HG02885 (cell line): ENCODE results near the gene CEP57L1.
"Not testable (repeated sequence)": the region's sequence is repeated elsewhere in the genome, so short reads cannot be mapped to it uniquely, and the experiment has no call there.

Source experiments
- ATAC-seq: cut with Tn5 transposase; IDR thresholded peaks from one replicate; pipeline ENCODE4 v1.9.1; 2021; ENCODE audit warnings: mild to moderate bottlenecking; ENCODE audit not compliant: unreplicated experiment, poor library complexity

The CEP57L1 gene

DNA sequence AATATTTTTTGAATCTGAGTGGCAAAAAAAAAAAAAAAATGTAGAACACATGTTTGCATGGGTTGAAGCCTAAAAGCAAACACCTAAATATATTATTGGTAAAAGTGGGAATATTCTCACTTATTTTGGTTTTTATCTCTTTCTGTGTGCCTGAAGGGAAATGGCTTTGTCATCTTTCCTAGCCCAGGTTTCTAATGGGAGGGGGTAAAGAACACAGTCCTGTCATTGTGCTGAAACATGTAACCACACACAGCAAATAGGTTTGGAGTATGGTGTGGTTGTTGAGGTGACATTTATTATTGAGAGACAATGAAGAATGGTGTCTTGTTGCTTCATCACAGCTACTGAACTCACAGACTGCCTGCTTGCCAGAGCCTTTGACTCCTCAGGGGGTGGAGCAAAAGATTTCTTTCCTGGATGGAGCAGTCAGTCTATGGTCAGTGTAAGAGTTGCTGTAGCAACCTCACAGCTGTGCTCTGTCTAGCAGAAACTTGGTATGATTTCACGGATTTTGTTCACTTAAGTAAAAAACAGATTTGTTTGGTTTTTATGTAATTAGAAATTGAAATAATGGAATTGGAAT lies 70.2 kb downstream of the CEP57L1 start:
- ATAC-seq, result no peak

DNA sequence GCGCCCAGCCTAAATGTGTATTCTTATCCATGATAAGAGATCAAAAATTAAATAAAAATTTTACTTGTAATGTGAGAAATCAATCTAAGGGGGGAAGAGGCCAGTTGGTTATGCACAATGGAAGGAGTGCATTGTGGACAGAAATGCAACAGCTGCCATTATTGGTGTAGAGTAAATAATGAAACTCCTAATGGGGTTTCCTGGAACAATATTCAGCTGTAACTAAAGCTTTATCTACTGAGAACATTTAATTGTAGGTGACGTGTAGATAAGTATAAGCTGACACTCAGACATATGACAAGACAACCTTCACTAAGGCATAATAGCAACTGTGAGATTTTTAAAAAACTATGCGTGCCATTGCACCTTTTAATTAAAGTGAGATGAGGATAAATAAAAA lies 71.4 kb downstream of the CEP57L1 start:
- no peak for ATAC-seq

DNA sequence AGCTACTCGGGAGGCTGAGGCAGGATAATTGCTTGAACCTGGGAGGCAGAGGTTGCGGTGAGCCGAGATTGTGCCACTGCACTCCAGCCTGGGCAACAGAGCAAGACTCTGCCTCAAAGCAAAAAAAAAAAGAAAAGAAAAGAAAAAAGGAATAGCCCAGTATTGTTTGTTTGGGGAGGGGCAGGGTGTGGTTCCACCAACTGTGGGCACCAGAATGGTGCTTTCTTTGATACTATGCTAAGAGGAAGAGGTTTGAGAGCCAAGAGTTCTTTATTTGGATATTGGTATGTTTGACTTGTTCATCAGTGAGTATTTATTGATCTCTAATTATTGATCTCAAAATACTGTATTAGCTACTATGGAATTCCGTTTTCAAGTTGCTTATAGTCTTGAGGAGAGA lies 72.3 kb downstream of the CEP57L1 start:
- no peak for ATAC-seq

GRCh38 chr6:109170333-109170732 lies 75.0 kb downstream of the CEP57L1 start:
- ATAC-seq, result no peak

DNA sequence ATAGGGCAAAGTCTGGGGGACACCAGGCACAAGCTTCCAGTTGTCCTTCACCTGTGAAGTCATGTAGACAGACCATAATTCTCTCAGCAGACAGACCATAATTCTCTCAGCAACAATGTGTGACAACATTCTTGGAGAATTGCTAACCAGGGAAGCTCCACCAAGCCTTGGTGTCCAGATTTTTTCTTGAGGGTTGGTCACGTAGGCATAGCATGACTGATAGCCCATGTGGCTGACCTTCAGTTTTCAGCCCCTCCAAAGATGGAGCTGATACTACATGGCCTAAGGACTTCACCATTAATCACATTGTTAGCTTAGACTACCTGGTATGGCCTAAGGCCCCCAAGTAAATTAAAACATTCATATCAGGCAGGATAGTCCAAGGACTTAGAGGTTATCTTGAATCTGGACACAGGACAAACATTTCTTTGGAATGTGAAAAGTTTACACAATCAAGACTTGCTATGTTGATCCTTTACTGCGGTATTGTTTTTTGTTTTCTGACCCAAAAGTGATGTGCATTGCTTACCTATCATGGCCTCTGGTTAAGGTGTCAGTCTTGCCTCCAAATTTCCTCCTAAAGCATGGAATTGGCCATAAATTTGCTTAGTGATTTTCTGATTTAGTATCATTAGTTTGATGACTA lies 76.9 kb downstream of the CEP57L1 start:
- ATAC-seq, result no peak

DNA sequence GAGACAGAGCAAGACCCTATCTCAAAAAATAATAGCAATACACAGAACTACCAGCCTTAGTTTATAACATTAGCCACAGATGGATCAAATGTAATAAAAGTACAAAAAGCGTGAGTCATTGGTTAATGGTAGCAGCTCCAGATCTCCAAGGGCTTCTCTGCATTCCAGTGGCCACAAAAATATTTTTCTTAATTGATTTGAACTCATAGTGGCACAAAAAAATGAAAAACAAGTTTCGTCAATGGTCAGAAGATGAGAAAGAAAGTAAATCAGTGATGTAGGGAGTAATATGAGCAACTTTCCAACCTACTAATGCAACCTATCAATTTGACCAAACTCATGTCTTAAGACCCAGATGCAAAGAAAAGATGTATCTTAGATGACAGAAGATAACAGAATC lies 79.6 kb downstream of the CEP57L1 start:
- no peak for ATAC-seq

GRCh38 chr6:109178921-109179320 lies 83.6 kb downstream of the CEP57L1 start:
- ATAC-seq, result no peak

GRCh38 chr6:109179507-109179906 lies 84.2 kb downstream of the CEP57L1 start:
- no peak for ATAC-seq

DNA sequence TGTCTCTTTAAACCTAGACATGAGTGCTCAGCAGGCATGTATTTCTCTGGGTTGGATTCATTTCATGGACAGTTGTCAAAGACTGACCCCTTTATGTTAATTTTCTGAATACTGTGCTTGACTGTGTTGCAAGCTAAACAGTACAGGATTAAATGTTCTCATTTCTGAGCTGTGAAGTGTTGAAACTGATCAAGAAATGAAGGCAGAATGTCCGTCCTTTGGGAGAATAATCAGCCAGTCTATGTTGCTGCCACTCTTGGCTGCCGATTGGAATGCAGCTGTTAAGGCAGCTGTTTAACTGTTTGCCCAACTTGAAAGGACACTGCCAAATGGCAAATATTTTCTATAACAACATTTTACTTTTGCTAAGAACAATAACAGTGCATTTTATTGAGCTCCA lies 87.3 kb downstream of the CEP57L1 start:
- no peak for ATAC-seq

DNA sequence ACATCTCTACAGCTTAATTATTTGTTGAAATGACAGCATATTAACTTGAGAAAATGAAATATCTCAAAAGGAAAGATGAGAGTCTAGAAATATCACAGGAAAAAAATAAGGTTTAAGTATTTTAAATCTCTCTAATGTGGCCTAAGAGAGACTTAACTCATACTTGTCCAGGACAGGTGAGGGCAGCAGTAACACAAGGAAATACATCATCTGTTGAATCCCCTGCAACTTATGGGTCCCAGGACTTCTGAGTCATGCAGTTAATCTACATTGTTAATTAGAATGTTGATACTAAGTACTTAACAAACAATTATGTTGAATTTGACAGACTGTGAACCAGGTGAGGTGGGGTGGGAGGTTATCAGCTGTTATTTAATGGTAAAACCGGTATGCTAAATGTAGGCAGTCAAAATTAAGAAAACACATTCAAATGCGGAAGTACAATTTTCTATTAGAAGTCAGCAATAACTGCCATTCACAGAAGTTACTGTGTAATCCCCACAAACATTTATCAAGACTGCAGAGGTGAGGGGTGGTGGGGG lies 87.9 kb downstream of the CEP57L1 start:
- no peak for ATAC-seq

- no peak for ATAC-seq
Measured at GRCh38 chr6:109184638-109185037, 89.3 kb downstream of the CEP57L1 start.

- no peak for ATAC-seq
Measured at GRCh38 chr6:109186012-109186411, 90.7 kb downstream of the CEP57L1 start.

DNA sequence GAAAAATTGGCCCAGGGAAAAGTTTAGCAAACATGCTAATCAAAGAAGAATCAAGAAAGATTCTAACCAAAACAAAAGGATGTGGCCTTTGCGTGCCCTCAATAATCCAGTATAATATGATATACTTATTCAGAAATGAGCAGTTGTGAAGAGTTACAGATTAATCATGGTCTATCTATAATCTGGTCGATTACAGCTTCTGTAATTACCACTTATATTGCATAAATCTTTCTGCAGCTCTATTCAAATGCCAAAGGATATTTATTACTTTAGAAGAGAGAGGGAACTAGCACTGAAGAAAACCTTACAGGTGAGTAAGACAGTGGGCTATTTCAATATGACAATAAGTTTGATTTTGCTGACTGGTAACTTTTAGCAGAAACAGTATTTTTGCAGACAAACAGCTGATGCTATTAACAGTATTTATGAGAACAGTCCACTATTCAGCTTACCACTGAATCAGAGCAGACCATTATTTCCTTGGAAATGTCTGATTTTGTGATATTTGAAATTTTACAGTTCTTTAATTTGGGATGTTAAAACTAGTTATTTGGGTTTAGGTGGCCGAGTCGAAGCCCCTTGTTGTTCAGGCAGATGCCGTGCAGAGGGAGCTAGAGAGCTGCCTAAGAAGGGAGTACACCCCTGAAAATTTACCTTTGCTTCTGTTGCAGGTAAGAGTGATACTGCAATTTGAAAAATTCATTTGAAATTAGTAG lies 92.2 kb downstream of the CEP57L1 start:
- no peak for ATAC-seq

GRCh38 chr6:109188115-109188411 lies 92.8 kb downstream of the CEP57L1 start:
- no peak for ATAC-seq

DNA sequence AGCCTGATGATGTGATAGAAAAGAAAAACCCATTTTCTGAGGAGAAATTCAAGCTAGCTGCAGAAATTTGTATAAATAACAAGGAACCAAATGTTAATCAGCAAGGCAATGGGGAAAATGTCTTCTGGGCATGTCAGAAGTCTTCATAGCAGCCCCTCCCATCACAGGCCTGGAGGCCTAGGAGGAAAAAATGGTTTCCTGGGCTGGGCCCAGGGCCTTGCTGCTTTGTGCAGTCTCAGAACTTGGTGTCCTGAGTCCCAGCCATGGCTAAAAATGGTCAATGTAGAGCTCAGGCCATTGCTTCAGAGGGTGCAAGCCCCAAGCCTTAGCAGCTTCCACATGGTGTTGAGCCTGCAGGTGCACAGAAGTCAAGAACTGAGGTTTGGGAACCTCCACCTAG lies 96.1 kb downstream of the CEP57L1 start:
- not testable (repeated sequence) for ATAC-seq

GRCh38 chr6:109192865-109193264 lies 97.6 kb downstream of the CEP57L1 start:
- no peak for ATAC-seq

DNA sequence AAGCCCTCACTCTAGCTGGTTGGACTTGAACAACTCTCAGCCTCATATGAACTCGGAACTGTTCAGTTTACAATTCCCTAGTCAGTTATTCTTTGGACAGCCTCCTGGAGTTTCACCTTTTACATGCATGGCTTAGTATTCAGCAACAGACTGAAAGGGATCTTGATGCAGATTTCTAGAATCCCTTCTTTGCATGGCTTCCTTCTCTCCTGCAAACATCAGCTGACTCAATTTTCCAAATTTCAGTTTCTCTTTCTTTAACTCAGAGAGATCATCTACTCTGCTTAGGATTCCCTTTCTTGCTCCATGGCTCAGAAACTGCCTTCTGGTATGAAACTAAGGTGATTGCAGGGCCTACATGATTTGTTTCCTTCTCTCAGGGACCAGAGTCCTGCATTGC lies 99.6 kb downstream of the CEP57L1 start:
- ATAC-seq, result no peak

GRCh38 chr6:109197061-109197460 lies 101.8 kb downstream of the CEP57L1 start:
- ATAC-seq, result no peak

DNA sequence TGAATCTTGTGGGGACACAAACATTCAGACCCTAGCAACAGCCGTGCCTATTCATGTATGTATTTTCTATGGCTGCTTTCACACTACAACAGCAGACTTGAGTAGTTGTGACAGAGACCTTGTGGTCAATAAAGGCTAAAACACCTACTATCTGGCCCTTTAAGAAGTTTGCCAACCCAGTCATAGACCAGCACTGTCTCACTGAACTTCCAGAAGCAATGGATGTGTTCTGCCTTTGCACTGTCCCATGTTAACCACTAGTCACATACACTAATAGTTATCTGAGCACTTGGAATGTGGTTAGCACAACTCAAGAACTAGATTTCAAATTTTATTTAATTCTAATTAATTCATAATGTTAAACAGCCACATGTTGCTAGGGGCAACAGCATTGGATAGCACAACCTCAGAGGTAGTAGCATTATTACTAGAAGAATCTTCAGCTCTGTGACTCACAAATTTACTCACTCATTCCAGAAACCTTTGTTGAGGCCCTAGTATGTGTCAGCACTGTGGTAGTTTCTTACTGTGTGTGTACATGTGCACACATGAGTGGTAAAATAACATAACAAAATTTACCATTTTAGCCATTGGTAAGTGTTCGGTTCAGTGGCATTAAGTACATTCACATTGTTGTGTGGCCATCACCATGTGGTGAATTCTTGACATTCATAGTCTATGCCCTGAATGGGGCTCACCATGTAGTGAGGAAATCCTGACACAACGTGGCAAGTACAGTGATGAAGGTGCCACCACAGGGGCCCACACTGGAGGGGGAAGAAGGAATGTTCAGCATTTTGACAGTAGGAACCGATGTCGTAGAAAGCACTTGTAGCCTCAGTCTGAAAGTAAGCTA lies 107.3 kb downstream of the CEP57L1 start:
- ATAC-seq, result no peak

- ATAC-seq, result no peak
Measured at GRCh38 chr6:109204511-109204910, 109.2 kb downstream of the CEP57L1 start.

DNA sequence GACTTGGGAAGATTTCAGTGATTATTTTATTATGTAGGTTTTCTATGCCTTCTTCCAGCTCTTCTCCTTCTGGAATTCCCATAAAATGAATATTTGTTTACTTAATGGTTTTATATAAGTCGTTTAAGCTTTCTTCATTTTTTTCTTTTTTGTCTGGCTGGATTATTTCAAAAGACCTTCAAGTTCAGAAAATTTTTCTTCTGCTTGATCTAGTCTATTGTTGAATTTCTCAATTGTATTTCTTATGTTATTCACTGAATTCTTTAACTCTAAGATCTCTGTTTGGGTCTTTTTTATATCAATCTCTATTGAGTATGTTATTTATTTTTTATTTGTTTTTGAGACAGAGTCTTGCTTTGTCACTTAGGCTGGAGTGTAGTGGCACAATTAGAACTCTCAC lies 117.4 kb downstream of the CEP57L1 start:
- no peak for ATAC-seq
